GM12875 (cell line): Measurements from ENCODE around the gene PRKCSH.
A peak's percentile ranks its signal among the peaks of the same experiment; 100 is the strongest.
"Not testable (repeated sequence)": the region's sequence is repeated elsewhere in the genome, so short reads cannot be mapped to it uniquely, and the experiment has no call there.

Experiments
- H3K4me3 ChIP-seq: one replicate; pipeline ENCODE4 v1.5.1; 2011; ENCODE audit warnings: low read depth, low read length, control low read depth
- CTCF ChIP-seq: IDR thresholded peaks from 2 replicates; pipeline ENCODE4 v1.5.1; 2011; ENCODE audit warnings: low read depth, mild to moderate bottlenecking, control low read depth, inconsistent platforms, low read length, moderate library complexity, borderline replicate concordance; ENCODE audit not compliant: insufficient read depth

The PRKCSH gene

GRCh38 chr19:11422163-11423065 is 13.0 kb upstream of the PRKCSH start:
- peak overlapping the region; percentile 39 for H3K4me3 ChIP-seq
- no peak for TF ChIP-seq CTCF

- H3K4me3 ChIP-seq = no peak overlapping the region
- no peak for TF ChIP-seq CTCF
These were observed 12.2 kb upstream of the PRKCSH start for GRCh38 chr19:11423164-11423790.

DNA sequence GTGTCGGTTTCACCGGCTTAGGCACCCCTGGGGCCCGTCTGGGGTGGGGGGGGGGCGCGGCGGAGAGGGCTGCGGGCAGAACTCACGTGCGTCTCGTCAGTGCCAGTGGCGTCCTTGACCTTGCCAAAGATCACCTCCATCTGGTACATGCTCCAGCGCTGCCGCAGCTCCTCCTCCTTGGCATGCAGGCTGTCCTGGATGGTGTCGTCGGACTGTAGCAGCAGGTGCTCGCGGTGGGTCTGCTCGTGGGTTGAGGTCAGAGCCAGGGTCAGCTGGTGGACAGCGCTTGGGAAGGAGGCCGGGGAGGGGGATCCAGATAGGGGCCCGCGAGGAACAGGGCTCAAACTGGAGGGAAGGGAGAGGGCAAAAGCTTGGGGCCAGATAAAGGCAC is 11.6 kb upstream of the PRKCSH start:
- TF ChIP-seq CTCF = no peak
- H3K4me3 ChIP-seq = no peak overlapping the region

GRCh38 chr19:11425719-11426457 is 9.5 kb upstream of the PRKCSH start:
- no peak for TF ChIP-seq CTCF
- no peak overlapping the region for H3K4me3 ChIP-seq

GRCh38 chr19:11426656-11427055 is 8.8 kb upstream of the PRKCSH start:
- H3K4me3 ChIP-seq = no peak overlapping the region
- TF ChIP-seq CTCF = no peak

DNA sequence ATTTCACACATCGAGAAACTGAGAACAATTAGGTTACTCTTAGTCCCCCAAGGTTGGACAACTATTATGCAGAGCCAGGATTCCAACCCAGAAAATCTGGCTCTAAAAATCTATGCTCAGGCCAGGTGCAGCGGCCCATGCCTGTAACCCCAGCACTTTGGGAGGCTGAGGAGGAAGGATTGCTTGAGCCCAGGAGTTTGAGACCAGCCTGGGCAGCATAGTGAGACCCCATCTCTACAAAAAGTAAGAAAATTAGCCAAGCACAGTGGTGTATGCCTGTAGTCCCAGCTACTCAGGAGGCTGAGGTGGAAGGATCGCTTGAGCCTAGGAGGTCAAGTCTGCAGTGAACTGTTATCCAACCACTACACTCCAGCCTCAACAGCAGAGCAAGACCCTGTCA is 1.9 kb upstream of the PRKCSH start:
- H3K4me3 ChIP-seq = not testable (repeated sequence)

- H3K4me3 ChIP-seq = peak overlapping the region; percentile 49
- TF ChIP-seq CTCF = no peak
These were observed 755 bp upstream of the PRKCSH start for GRCh38 chr19:11434703-11435056.
